ENCODE results near the gene BRD3. TPM values are rescaled to one million over a fixed set of nuclear protein-coding genes. Genes with fewer than 3 reads are reported as not detected.
A peak's percentile ranks its signal among the peaks of the same experiment; 100 is the strongest.

The BRD3 gene
- total RNA-seq, 1 donor from 2014 or later: 48.7 TPM

DNA sequence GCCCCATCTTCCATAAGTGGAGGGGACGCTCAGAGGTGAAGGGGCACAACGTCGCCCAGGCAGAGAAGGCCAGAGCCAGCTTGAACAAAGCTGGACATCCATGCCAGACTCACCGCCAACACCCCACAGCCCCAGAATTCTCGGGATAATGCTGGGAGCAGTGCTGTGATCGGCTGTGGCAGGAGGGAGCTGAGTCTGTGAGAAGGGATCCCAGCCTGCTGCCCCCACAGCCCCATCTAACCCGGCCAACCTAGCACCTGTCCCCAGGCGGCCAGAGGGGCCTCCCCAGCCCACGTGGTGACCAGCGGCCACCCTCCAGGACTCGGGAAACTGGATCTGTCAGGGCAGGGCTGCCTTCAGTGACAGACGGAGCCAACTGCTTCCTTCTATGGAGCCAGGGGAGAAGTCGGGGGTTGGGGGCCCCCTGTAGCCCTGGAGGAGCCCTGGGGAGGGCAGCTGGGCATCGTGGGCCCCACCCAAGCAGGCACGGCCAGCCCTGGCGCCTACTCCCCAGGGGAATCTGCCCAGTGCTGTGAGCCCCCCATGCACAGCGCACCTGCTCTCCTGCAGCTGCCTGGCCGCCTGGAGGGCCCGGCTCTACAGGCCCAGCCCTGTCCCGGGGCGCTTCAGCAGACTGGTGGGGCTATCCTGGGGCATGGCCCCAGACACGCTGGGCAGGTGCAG is 6.0 kb downstream of the BRD3 start:
- TF ChIP-seq, protein P1, sequence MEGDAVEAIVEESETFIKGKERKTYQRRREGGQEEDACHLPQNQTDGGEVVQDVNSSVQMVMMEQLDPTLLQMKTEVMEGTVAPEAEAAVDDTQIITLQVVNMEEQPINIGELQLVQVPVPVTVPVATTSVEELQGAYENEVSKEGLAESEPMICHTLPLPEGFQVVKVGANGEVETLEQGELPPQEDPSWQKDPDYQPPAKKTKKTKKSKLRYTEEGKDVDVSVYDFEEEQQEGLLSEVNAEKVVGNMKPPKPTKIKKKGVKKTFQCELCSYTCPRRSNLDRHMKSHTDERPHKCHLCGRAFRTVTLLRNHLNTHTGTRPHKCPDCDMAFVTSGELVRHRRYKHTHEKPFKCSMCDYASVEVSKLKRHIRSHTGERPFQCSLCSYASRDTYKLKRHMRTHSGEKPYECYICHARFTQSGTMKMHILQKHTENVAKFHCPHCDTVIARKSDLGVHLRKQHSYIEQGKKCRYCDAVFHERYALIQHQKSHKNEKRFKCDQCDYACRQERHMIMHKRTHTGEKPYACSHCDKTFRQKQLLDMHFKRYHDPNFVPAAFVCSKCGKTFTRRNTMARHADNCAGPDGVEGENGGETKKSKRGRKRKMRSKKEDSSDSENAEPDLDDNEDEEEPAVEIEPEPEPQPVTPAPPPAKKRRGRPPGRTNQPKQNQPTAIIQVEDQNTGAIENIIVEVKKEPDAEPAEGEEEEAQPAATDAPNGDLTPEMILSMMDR (IDR thresholded peaks at IDR 0.05): no peak
- Mint-ChIP-seq H3K27me3 (ENCODE audit: low read depth) (no peaks in the 10 kb centered on the region), H3K36me3 (ENCODE audit: low read depth) (no peaks in the 10 kb centered on the region), H3K9me3 (ENCODE audit: low read depth) (no peaks in the 10 kb centered on the region), H3K4me3 (ENCODE audit: unreplicated experiment) (no peak overlapping the region), H3K27ac (ENCODE audit: unreplicated experiment) (no peak overlapping the region), H3K4me1 (ENCODE audit: low read depth) (peaks cover 26% of the 10 kb centered on the region)
- DNase-seq (ENCODE audit: low spot score): peak; percentile 86

GRCh38 chr9:134061019-134061687 is 6.7 kb downstream of the BRD3 start:
- H3K4me3 Mint-ChIP-seq (ENCODE audit: unreplicated experiment): no peak overlapping the region
- peaks cover 27% of the 10 kb centered on the region for H3K4me1 Mint-ChIP-seq (ENCODE audit: low read depth)
- H3K36me3 Mint-ChIP-seq (ENCODE audit: low read depth): no peaks in the 10 kb centered on the region
- no peak overlapping the region for H3K27ac Mint-ChIP-seq (ENCODE audit: unreplicated experiment)
- H3K27me3 Mint-ChIP-seq (ENCODE audit: low read depth): no peaks in the 10 kb centered on the region
- DNase-seq (ENCODE audit: low spot score): peak; percentile 60
- H3K9me3 Mint-ChIP-seq (ENCODE audit: low read depth): no peaks in the 10 kb centered on the region
- TF ChIP-seq, protein P1 (IDR thresholded peaks at IDR 0.05): no peak

DNA sequence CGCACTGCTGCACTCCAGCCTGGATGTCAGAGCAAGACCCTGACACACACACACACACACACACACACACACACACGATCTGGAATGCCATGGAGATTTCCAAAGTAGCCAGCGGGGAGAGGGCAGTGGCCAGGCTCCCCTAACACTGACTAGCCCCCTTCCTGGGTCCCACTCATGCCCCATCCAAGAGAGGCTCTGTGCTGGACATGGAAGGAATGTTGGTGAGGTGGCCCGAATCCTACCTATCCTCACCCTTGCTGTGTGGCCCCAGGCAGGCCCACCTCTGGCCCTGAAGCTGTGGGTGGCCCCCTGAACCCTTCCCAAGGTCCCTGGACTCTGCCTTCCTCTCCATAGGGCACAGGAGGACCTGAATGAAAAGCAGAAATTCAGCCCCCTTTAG is 7.3 kb downstream of the BRD3 start:
- Mint-ChIP-seq H3K4me3 (ENCODE audit: unreplicated experiment) (no peak overlapping the region), H3K36me3 (ENCODE audit: low read depth) (no peaks in the 10 kb centered on the region), H3K27me3 (ENCODE audit: low read depth) (no peaks in the 10 kb centered on the region), H3K9me3 (ENCODE audit: low read depth) (no peaks in the 10 kb centered on the region), H3K4me1 (ENCODE audit: low read depth) (peaks cover 27% of the 10 kb centered on the region), H3K27ac (ENCODE audit: unreplicated experiment) (no peak overlapping the region)
- no peak for DNase-seq (ENCODE audit: low spot score)
- TF ChIP-seq, protein P1 (IDR thresholded peaks at IDR 0.05): no peak

DNA sequence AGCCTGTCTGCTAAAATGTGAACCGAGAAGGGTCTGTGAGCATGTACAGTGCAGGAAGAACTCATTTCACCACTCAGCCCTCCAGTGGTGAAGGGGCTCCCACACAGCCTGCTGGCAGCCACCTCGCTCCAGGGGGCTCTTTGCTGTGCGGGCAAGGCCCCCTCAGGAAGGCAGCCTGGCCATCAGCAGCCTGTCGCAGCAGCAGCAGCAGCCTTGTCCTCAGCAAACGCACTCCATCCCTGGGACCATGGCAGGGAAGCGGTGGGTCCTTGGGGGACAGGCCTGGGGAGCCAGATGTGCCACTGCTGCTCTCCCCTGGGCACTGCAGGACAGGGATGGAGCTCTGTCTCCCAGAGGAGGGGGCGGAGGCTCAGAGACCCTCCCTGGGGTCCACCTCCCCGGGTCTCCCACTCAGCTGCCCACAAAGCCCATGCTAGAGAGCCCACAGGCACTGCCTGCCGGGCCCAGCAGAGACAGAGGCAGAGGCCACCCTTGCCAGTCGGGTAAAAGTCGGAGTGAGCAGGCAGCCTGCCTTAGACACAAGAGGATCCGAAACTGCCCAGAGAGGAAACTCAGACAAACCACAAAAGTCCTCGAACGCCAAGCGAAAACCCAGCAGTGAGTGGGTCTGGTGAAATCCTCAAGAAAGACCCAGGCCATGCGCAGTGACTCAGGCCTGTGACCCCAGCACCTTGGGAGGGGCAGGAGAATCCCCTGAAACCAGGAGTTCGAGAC is 8.0 kb downstream of the BRD3 start:
- peak; percentile 85 for DNase-seq (ENCODE audit: low spot score)
- Mint-ChIP-seq H3K27ac (ENCODE audit: unreplicated experiment) (no peak overlapping the region), H3K4me1 (ENCODE audit: low read depth) (peaks cover 23% of the 10 kb centered on the region), H3K27me3 (ENCODE audit: low read depth) (no peaks in the 10 kb centered on the region), H3K9me3 (ENCODE audit: low read depth) (no peaks in the 10 kb centered on the region), H3K36me3 (ENCODE audit: low read depth) (no peaks in the 10 kb centered on the region), H3K4me3 (ENCODE audit: unreplicated experiment) (no peak overlapping the region)
- TF ChIP-seq, protein P1 (IDR thresholded peaks at IDR 0.05): no peak

DNA sequence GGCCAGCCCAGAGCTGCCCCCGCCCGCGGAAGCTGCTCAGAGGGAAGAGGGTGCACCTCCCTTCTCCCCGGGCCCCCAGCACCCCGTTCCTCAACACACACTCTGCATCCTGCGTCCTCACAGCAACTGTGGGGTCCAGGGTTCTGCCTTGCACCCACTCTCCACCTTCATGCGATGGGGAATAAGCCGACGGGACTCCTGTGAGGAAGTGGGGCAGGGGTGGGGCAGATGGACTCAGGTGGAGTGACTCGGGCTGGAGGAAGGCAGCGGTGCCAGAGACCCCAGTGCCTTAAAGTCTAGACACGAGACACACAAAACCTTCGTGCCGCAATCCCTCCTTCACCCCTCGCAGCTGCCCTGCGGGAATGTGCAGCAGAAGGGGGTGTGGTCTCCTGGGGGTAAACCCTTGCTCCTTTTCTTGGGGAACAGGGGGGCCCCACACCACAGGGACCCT is 8.6 kb downstream of the BRD3 start:
- Mint-ChIP-seq H3K4me3 (ENCODE audit: unreplicated experiment) (no peak overlapping the region), H3K27ac (ENCODE audit: unreplicated experiment) (no peak overlapping the region), H3K9me3 (ENCODE audit: low read depth) (no peaks in the 10 kb centered on the region), H3K4me1 (ENCODE audit: low read depth) (peaks cover 23% of the 10 kb centered on the region), H3K27me3 (ENCODE audit: low read depth) (no peaks in the 10 kb centered on the region), H3K36me3 (ENCODE audit: low read depth) (no peaks in the 10 kb centered on the region)
- TF ChIP-seq, protein P1 (IDR thresholded peaks at IDR 0.05): no peak
- DNase-seq (ENCODE audit: low spot score): peak; percentile 70

Measured in chondrocyte (in vitro differentiated cells).